SU-DHL-6 (cell line): ENCODE results near the gene NUP210.

Experiments
- EZH2phosphoT487 ChIP-seq: fragments of 200-600 bp; sonication (generic), shearing (Covaris generic); conservative IDR thresholded peaks from 2 replicates; pipeline ENCODE4 v1.6.1; 2018; ENCODE audit warnings: mild to moderate bottlenecking, antibody characterized with exemption, low read length, moderate library complexity, mixed read lengths
- TF ChIP-seq, protein P1 (sequence below): fragments of 200-600 bp; sonication (generic); IDR thresholded peaks from one replicate; pipeline ENCODE4 v1.5.1; 2017; ENCODE audit warnings: antibody characterized with exemption, mild to moderate bottlenecking, low read length, moderate library complexity; ENCODE audit not compliant: insufficient read depth, poor library complexity, severe bottlenecking

DNA sequence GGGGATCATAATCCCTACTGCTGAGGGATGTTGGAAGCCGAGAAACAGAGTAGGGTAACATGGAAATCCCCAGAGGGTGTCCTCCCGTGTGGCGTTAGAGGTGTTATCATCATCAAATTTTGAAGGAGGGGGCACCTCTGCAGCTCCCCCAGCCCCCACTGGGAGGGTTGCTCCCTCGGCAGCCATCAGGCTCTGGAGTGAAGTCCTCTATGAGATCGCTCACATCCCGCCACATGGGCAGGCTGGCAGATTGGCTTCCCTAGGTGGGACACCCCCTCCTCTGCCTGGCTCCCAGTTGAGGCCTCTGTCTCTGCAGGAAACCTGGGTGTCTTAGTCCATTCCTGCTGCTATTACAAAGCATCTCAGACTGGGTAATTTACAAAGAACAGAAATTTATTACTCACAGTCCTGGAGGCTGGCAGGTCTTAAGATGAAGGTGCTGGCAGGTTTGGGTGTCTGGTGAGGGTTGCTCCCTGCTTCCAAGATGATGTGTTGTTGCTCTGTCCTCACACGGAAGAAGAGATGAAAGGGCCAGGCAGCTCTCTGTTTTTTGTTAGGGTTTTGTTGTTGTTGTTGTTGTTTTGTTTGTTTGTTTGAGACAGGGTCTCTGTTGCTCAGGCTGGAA, 120.5 kb downstream of the NUP210 start:
- TF ChIP-seq, protein P1, sequence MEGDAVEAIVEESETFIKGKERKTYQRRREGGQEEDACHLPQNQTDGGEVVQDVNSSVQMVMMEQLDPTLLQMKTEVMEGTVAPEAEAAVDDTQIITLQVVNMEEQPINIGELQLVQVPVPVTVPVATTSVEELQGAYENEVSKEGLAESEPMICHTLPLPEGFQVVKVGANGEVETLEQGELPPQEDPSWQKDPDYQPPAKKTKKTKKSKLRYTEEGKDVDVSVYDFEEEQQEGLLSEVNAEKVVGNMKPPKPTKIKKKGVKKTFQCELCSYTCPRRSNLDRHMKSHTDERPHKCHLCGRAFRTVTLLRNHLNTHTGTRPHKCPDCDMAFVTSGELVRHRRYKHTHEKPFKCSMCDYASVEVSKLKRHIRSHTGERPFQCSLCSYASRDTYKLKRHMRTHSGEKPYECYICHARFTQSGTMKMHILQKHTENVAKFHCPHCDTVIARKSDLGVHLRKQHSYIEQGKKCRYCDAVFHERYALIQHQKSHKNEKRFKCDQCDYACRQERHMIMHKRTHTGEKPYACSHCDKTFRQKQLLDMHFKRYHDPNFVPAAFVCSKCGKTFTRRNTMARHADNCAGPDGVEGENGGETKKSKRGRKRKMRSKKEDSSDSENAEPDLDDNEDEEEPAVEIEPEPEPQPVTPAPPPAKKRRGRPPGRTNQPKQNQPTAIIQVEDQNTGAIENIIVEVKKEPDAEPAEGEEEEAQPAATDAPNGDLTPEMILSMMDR, result no peak
- no peak for TF ChIP-seq EZH2phosphoT487
